ENCODE measurements around the gene TGM1.
"Not testable (repeated sequence)": the region's sequence is repeated elsewhere in the genome, so short reads cannot be mapped to it uniquely, and the experiment has no call there.

TGM1 gene

GRCh38 chr14:24207104-24207551, 55.8 kb downstream of the TGM1 start:
- no peak for DNase-seq (ENCODE audit: low spot score)

GRCh38 chr14:24206260-24207103, 56.5 kb downstream of the TGM1 start:
- DNase-seq (ENCODE audit: low spot score): no peak

DNA sequence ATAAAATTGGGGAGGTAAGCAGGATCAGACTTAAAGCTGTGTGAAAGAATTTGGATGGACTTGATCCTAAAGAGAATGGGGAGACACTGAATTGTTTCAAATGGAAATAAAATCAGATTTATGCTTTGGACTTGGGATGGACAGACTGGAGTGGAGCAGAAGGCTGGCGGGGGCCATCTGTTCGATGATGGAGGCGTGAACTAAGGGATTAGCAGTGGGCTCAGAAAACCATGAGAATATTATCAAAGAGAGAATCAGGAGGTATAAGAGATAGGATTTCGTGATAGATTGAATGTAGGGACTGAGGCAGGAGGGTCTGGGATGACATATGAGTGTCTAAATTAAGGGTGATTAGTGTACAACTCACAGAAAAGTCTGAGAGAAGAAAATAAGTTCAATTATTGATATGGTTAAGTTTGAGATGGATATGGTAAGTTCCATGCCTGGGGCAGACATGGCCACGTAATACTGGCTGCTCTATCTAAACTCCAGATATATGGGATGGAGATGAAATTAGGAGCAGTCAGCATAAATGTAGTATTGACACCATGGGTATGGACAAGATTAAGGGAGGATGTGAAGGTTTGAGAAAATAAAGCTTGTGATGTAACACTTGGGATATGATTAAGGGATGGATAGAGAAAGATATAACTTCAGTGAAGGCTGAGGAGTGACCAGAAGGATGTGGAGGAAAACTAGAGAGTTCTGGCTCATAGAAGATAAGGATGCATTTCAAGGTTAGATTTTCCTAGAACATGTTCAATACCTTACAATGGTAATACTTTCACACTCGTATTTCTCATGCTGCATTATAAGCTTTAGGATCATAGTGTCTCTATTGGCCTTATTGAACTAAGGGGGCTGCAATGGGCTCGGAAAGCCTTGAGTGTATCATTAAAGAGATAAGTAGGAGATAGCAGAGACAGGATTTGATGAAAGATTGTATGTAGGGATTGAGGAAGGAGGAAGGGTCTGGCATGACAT, 58.5 kb downstream of the TGM1 start:
- DNase-seq (ENCODE audit: low spot score): no peak

DNA sequence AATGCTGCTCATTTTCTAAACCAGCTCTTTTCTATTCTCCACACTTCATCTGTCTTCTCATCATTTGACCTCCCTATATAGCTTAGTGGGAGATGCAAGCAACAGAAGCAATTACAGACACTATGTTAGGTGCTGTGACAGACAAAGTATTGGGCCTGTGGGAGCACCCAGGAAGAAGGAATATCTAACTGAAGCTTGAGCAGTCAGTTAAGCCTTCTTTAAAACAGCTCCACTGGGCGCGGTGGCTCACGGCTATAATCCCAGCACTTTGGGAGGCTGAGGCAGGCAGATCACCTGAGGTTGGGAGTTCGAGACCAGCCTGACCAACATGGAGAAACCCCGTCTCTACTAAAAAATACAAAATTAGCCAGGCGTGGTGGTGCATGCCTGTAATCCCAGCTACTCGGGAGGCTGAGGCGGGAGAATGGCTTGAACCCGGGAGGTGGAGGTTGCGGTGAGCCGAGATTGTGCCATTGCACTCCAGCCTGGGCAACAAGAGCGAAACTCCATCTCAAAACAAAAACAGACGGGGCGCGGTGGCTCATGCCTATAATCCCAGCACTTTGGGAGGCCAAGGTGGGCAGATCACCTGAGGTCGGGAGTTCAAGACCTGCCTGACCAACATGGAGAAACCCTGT, 59.6 kb downstream of the TGM1 start:
- not testable (repeated sequence) for DNase-seq (ENCODE audit: low spot score)

DNA sequence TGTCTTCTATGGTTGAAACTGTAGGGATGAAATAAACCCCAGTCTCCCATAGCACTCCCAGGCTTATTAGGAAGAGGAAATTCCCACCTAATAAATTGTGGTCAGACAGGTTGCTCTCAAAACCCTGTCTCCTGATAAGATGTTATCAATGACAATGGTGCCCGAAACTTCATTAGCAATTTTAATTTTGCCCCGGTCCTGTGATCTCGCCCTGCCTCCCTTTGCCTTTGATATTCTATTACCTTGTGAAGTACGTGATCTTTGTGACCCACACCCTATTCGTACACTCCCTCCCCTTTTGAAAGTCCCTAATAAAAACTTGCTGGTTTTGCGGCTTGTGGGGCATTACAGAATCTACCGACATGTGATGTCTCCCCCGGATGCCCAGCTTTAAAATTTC, 60.4 kb downstream of the TGM1 start:
- DNase-seq (ENCODE audit: low spot score): not testable (repeated sequence)
